Cardiac fibroblast (primary cell): ENCODE measurements around the gene FASN.

Experiments used
- DNase-seq, 2 donors: peaks; one replicate each; pipeline versions ENCODE4 v3.0.0 to v3.0.0-alpha.2; 2010; ENCODE audit warnings: low read depth in 2 of 2
- H3K4me3 ChIP-seq, 2 donors: replicated peaks in 1 of 2; 1 replicate in 1 of 2; 2 replicates in 1 of 2; pipeline ENCODE4 v1.5.1; 2011; ENCODE audit warnings: low read depth in 2 of 2, low read length in 2 of 2, mild to moderate bottlenecking in 2 of 2, moderate library complexity in 1 of 2
- TF ChIP-seq, protein P1 (sequence below): IDR thresholded peaks from one replicate; pipeline ENCODE4 v1.5.1; 2011; ENCODE audit warnings: low read depth, mild to moderate bottlenecking, low read length, inconsistent platforms

The FASN gene

DNA sequence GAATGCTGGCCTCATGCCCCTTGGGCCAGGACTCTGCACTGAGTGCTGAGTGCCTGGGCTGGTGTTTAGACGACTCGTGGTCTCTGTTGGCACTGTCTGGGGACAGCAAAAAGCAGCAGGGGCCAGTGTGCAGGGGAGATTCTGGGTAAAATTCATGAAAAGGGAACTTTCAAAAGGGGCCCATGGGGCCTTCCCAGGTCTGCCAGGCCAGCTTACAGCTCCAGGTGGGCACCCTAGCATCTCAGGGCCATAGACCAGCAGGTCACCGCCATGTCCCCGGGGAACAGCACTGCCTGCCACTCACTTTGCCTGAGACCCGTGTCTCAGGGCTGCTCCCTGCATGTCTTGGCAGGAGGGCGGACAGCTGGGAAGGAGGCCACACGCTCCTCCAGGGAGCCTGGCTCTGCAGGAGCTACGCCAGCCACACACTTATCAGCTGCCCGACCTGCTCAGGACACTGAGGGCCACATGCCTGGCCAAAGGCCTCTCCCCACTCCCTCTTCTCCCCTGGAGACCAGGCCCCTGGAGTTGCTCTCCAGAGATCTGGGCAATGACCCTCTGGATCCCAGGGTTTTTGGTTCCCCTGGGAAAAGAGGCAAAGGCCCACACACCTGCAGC is 8.8 kb upstream of the FASN start:
- no peak overlapping the region for H3K4me3 ChIP-seq
- TF ChIP-seq, protein P1, sequence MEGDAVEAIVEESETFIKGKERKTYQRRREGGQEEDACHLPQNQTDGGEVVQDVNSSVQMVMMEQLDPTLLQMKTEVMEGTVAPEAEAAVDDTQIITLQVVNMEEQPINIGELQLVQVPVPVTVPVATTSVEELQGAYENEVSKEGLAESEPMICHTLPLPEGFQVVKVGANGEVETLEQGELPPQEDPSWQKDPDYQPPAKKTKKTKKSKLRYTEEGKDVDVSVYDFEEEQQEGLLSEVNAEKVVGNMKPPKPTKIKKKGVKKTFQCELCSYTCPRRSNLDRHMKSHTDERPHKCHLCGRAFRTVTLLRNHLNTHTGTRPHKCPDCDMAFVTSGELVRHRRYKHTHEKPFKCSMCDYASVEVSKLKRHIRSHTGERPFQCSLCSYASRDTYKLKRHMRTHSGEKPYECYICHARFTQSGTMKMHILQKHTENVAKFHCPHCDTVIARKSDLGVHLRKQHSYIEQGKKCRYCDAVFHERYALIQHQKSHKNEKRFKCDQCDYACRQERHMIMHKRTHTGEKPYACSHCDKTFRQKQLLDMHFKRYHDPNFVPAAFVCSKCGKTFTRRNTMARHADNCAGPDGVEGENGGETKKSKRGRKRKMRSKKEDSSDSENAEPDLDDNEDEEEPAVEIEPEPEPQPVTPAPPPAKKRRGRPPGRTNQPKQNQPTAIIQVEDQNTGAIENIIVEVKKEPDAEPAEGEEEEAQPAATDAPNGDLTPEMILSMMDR = no peak
- no peak for DNase-seq

DNA sequence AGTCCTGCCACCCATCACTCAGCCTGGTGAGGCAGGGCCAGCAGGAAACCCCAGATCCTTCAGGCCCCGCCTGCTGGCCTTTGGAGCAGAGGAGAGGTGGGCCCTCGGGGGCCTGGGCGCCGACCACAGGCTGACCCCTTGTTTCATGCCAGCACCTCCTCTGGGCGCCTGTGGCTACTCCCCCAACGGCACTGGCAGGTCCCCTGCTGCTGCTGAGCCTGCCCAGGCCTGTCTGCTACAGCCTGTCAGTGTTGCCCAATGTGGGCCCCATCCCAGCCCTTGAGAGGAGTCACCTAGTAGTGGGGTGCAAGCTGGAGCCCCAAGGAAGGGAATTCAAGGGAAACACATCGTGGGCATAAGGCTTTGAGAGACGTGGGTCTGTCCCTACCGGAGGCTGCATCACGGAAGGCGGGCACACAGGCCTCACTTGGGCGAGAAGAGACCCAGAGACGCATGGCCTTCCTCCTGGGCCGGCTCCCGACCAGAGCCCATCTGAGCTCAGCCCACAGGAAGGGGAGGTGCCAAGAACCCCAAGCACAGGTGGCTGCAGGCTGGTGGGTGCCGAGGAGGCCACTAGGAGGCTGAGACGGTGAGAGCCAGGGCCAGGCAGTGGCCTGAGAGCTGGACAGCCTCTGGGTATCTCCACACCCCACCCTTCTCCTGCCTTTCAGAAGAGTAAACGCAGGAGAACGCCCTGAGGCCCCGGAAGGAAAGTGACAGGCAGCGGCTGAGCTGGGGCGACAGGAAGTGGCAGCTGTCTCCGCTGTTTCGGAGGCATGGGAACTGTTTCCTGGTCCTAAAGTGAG is 8.0 kb upstream of the FASN start:
- TF ChIP-seq, protein P1 = peak; percentile 53
- H3K4me3 ChIP-seq = no peak overlapping the region
- peak; percentile 50 to 59 for DNase-seq

DNA sequence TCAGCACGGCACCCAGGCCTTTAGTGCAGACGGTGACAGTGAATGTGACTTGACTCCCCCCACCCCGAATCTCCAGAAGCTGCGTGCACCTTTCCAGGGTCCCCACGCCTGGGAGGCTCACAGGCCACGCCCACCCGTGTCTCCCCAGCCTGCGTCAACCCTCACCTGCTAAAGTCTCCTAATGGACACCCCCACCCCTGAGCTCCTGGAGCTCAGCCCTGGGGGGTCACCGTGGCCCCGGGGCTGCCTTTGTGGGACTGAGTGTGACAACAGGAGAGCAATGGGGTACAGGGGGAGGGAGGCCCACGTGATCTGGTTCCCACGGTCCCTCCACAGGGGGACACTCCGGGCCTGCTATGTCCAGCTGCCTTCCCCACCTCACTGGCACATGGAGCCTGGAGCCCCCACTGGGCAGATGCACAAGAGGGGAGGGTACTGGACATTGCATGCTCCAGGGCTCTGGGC is 7.4 kb upstream of the FASN start:
- no peak for DNase-seq
- TF ChIP-seq, protein P1 = no peak
- H3K4me3 ChIP-seq = no peak overlapping the region

DNA sequence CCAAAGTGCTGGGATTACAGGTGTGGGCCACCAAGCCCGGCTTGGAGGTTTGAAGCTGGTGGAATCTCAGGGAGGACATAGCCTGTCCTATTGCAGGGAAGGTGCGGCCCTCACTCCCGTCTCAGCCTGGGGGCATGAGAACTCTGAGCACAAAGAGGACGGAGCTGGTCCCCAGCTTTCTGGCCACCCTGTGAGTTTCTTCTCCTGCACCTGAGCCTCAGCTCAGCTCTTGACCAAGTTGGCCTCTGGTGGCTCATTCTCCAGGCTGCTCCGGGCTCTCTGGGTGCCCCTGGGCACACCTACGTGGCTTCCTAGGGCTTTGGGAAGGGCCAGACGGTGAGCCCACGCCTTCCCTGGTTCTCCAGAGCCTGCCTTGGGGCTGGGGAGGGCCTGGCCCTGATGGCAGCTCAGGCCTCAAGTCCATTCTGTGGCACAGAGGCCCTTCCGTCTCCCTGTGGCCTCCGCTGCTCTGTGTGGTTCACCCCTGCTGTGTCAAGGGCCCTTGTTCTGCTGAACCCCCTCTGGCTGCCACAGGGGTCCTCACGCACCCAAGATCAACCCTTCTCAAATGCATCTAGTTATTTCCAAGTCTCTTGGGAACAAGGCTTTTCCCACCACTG is 6.9 kb upstream of the FASN start:
- TF ChIP-seq, protein P1 = no peak
- DNase-seq = no peak
- no peak overlapping the region for H3K4me3 ChIP-seq

DNA sequence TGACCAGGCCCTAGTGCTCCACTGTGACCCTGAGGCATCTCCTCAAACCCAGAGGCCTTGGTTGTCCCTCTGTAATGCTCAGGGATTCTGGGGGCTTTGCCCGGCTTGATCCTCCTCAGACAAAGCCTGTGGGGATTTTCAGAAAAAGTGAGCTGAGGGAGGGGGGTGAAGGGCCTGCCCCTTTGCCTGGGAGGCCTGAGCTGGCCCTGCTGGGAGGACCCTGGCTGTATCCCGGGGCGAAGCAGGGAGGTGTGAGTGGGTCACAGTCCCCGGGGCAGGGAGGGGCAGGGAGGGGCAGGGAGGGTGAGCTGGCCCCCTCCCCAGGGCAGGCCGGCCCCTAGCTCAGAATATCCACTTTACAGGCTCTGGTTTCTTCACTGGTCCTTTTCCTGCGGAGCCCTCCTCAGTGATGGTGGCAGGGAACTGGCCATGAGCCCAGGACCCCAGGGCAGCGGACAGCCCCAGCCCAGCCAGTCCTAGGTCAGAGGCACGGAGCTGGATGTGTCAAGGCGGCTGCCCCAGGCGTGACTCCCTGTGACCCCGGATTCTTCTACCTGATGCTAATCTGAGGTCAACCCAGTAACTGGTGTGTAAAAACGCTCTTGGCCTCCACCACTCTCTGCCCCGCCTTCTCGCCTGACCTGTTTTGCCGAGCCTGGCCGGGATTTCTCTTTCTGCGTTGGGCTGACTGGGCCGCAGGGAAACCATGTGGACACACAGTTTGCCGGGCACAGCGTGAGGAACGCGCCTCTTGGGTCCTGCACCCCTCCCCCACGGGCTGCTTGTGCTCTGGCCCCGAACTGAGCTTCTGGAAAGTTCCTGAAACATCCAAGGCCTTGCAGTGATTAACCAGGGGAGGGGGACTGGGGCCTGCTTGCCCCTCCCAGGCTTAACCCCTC is 5.8 kb upstream of the FASN start:
- DNase-seq = peak; percentile 25 to 31
- no peak overlapping the region for H3K4me3 ChIP-seq
- TF ChIP-seq, protein P1 = no peak
